GM18861 (cell line): Measurements from ENCODE around the gene DUSP16.
"Not testable (repeated sequence)": the region's sequence is repeated elsewhere in the genome, so short reads cannot be mapped to it uniquely, and the experiment has no call there.

Experiments used
- ATAC-seq: cut with Tn5 transposase; IDR thresholded peaks from one replicate; pipeline ENCODE4 v1.9.1; 2021; ENCODE audit not compliant: unreplicated experiment

DUSP16 gene

GRCh38 chr12:12548713-12549112 lies 13.9 kb downstream of the DUSP16 start:
- ATAC-seq, result no peak

GRCh38 chr12:12546314-12546772 lies 16.3 kb downstream of the DUSP16 start:
- peak; percentile 65 for ATAC-seq

DNA sequence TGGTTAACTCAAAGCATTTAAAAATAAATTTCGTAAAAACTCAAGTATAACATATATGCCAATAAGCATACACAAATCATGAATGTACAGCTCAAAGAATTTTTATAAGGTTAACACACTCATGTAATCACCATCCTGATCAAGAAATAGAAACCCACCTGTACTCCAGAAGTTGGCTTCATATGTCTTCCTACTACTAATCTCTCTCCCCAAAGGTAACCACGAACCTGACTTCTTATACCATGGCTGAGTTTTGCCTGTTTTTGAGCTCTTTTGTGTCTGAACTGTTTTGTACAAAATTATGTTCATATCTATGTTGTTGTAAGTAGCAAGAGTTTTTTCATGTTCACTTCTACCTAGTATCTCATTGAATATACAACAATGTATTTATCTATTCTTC lies 18.7 kb downstream of the DUSP16 start:
- no peak for ATAC-seq

DNA sequence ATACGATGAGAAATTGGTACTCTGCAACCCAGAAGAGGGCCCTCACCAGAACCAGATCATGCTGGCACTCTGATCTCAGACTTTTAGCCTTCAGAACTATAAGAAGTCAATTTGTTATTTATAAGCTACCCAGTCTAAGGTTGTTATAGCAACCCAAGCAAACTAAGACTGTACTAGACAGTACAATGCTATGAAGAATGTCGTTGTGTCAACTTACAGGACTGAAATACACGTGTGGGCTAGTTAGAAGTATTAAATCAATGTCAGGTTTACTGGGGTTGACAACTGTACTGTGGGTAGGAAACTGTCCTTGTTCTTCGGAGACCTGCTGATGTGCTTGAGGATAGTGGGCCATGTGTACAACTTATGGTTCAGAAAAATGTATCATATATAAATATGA lies 19.7 kb downstream of the DUSP16 start:
- ATAC-seq, result no peak

- no peak for ATAC-seq
These were observed 20.4 kb downstream of the DUSP16 start for GRCh38 chr12:12542286-12542685.

DNA sequence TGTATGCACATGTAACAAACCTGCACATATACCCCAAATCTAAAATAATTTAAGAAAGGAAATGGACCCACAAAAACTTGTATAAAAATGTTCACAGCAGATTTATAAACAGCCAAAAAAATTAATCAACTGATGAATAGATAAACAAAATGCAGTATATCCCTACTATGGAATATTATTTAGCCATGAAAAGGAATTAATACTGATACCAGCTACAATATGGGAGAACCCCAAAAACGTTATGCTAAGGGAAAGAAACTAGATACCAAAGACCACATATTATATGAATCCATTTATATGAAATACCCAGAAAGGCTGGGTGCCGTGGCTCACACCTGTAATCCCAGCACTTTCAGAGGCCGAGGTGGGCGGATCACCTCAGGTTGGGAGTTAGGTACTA lies 20.9 kb downstream of the DUSP16 start:
- no peak for ATAC-seq

GRCh38 chr12:12540261-12541013 lies 22.2 kb downstream of the DUSP16 start:
- ATAC-seq, result no peak

DNA sequence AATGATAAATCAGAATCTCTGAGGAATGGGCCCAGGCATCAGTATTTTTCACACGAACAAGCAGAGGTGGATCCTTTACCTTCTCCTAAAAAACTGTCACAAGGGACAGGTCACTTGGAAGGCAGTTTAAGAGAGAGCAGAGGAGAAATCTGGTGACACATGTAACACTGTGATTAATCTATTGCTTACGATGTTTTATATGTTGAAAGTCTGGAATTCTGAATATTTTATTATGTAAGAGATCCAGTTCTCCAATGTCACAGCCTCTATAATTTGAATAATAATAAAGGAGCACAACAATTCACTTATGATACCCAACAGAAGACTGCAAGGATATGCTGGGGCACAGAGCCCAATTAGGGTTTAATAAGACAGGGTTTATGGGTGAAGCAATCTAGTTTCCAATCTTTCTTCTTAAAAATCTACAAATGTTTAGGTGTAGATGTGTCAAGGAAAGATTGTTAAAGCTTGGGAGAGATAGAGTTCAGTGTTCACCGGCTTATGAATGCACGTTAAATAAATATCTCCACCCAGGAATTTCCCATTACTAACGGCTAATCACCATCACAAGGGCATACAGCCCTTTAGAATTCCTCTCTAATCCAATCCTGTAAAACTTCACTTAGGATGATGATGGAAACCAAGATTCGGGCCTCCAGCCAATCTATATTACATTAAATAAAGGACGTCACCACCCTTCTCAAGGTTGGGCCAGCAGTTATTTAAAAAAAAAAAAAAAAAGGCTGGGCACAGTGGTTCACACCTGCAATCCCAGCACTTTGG lies 23.4 kb downstream of the DUSP16 start:
- ATAC-seq, result no peak

GRCh38 chr12:12538535-12538934 lies 24.1 kb downstream of the DUSP16 start:
- ATAC-seq, result no peak

DNA sequence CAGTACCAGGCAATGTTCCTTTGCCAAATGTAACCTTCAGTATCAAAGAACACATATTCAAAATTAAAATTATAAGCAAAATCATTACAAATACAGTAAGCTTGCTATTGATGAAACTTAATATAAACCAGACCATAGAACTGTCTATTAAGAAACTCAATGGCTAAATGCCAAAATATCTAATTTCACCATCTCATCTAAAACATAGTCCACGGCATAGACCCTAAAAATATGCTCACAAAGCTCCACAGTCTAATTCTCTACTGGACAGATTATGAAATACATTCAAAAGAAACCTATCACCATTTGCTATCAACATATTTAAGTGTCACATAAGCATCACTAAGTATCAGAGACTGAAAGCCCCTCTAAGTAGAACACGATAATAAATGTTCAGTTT lies 25.2 kb downstream of the DUSP16 start:
- no peak for ATAC-seq

- ATAC-seq, result no peak
These were observed 27.7 kb downstream of the DUSP16 start for GRCh38 chr12:12534975-12535374.

DNA sequence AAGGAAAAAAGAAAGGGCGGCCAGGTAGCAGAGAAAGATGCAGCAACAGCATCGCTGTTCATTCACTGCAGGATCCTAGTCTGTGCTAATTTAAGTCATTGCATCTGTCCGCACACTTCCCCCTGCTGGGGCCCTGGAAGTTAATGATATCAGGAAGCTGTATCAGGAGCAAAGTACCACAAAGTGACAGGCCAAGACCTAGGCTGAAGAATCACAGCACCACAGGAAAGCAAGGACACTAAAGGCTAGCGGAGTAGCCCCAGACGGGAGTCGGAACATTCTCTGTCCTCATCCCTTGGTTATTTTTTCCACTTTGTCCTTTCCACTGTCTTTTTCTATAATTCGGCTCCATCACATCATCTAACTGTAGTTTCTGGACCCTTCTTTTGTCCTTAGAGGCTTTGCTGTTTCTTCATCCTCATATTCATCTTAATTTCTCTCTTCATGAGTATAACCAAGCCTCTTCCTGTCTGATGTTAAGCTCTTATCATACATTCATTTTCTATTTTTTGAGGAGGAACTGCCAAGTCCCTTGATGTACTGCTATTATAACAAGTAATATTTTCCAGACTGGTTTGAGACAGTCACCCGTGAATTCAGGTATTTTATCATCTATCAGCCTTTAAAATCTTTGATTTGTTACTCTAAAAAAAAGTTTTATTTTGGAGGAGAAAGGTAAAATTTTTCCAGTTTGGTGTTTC lies 28.3 kb downstream of the DUSP16 start:
- no peak for ATAC-seq

DNA sequence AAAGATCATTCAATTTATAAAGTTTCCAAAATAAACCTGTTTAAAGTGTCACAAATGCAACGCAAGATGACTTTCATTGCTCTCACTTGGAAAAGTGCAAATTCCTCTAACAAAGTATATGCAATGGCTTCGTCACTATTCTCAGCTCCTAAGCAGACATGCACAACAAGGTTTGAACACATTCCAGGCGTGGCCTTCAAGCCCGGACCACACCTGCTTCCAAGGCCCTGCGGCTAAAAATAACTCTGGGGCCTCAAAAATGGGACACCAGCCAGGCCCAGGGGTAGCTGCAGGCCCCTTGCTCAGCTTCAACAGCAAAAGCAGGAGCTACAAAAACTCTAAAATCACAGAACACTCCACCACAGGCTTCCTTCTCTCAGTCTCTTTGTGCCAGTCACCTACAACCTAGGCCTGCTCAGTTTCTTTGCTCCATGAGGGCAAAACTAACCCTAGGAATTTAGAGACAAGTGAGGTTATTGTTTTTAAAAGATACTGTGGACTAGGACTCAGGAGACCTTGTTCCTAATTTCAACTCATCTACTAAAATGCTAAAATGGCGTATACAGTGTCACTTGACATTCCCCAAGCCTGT lies 29.3 kb downstream of the DUSP16 start:
- ATAC-seq, result no peak

DNA sequence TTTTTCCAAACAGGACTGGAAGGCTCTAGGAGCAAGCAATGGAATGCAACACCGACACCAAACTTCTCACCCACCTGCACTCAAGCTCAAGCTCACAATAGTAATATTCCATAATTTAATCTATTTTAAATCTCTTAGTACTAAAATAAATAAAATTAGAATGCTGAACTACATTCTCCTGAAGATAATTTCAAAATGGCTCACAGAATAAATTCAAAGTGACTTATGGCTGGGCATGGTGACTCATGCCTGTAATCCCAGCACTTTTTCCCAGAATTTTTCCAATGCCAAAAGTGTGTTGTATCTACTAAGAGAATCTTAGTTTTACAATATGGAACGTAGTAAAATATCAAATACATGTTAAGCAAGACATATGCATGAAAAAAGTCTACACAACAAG lies 31.5 kb downstream of the DUSP16 start:
- no peak for ATAC-seq

GRCh38 chr12:12529783-12530421 lies 32.8 kb downstream of the DUSP16 start:
- ATAC-seq, result no peak

DNA sequence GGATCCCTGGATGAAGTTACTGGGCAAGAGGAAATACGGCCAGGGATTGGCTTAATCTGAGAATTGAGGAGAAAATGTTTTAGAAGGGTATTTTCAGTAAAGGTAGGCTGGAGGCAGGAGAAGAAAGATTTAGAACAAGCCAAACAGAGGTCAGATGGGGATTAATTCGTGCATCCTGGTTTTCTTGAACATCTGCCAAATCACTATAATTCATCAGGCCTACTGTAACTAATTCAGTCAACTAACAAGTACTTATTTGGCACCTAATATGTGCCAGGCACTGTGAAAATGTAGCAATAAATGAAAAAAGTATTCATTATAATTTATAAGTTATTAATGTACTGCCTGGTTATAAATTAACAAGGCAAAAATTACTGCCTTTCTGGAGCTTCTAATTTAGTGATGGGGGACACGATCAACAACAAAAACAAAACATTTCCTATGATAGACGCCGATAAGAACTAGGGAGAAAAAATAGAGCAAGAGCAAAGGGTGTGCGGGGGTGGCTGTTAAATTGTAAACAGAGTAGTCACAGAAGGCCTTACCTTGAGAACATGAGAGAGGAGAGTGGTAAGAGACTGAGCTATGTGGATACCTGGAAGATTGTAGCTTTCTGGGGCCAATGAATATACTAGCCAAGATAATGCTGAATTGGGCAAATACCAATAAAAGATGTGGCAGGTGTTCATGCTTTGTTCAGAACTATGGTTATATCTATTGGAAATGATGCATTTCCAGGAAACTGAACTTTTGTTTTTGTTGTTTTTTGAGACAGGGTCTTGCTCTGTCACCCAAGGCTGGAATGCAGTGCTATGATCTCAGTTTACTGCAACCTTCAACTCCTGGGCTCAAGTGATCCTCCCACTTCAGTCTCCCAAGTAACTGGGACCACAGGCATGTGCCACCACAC lies 34.0 kb downstream of the DUSP16 start:
- no peak for ATAC-seq

DNA sequence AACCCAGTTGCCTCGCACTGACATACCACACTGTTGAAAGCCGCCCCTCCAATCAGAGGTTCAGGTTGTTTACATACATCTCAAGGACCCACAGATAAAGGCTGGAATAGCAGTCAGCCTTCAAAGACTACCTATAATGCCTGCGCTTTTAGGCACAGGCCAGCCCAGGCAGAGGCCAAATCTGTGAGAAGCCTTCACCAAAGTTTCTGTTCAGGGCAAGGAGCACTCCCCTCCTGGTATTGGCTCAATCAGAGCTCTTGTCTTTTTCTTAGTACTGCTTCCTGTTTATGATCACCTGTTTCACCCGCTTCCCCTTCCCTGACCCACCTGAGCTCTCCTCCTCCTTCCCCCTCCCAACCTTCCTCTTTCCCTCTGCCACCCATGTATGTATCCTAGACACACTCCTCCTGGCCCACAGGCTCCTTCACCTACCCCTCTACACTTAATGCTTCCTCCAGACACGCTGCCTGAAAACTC lies 34.8 kb downstream of the DUSP16 start:
- ATAC-seq, result no peak

DNA sequence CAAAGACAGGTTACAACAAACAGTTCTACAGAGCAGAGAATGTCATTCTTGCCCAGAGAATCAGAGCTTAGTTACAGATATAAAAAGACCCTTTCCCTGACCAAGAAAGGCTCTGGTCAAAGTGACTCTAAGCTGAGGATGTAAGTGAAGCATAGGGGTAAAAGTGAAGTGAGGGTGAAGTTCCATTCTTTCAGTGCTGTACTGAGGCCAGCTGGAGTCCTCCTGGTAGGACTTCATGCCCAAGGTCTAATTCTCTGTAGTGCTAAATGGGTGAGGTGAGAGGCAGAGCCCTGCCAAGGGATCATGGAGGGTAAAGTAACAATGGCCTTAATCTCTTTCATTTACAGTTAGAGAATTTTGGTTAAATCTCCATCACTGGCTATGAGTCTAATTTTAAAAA lies 38.5 kb downstream of the DUSP16 start:
- no peak for ATAC-seq

DNA sequence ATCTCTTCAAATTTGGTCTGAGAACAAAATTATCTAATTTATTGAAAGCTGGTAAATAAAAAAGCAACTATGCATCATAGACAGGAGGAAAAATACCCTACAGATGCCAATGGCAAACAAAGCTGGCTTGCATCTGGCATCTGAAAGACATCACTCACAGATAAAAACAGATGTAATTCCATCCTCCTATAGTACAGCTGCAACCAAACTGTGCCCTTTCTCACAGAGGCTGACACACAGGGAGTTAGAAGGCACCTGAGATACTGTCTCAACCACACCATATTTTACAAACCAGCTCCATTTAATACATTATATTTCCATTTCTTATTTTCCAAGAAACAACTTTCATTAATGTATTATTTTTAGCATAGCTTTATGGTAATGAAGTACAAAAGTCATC lies 39.4 kb downstream of the DUSP16 start:
- ATAC-seq, result no peak

DNA sequence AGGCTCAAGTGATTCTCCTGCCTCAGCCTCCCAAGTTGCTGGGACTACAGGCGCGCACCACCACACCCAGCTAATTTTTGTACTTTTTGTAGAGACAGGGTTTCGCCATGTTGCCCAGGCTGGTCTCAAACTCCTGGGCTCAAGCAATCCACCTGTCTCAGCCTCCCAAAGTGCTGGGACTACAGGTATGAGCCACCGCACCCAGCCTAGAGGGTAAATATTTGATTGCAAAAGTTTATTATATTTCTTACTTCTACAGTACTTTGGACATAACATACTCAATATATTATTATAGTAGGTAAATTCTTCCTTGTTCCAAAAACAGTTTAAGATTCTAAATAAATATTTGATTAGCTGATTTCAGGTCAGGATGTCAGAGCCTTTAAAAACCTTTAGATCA lies 40.0 kb downstream of the DUSP16 start:
- not testable (repeated sequence) for ATAC-seq
